Hepatocyte (in vitro differentiated cells): Measurements from ENCODE around the gene PDGFRA.

ENCODE experiments used
- CTCF ChIP-seq: fragments of 200-600 bp; sonication (generic); IDR thresholded peaks from 2 replicates; pipeline ENCODE4 v1.5.1; 2016; ENCODE audit warnings: antibody characterized with exemption, mild to moderate bottlenecking; ENCODE audit not compliant: poor library complexity
- EZH2 ChIP-seq: fragments of 200-600 bp; sonication (generic); IDR thresholded peaks from 2 replicates; pipeline ENCODE4 v1.6.1; 2016; ENCODE audit warnings: antibody characterized with exemption, mild to moderate bottlenecking, borderline replicate concordance
- EZH2phosphoT487 ChIP-seq: fragments of 200-600 bp; sonication (generic); IDR thresholded peaks from one replicate; pipeline ENCODE4 v1.6.1; 2018; ENCODE audit warnings: antibody characterized with exemption, mild to moderate bottlenecking, low read depth, moderate library complexity; ENCODE audit not compliant: unreplicated experiment, severe bottlenecking

GRCh38 chr4:54230484-54231418 lies 1.7 kb downstream of the PDGFRA start:
- TF ChIP-seq CTCF (no peak), EZH2phosphoT487 (peak; percentile 59), EZH2 (peak; percentile 57)
